Measurements from ENCODE around the gene MSH5. TPM values are rescaled to one million over a fixed set of nuclear protein-coding genes. Genes with fewer than 3 reads are reported as not detected.
"Not testable (repeated sequence)": the region's sequence is repeated elsewhere in the genome, so short reads cannot be mapped to it uniquely, and the experiment has no call there.

The MSH5 gene
- total RNA-seq, 1 experiment from 2014 or later, result 36.6 TPM

DNA sequence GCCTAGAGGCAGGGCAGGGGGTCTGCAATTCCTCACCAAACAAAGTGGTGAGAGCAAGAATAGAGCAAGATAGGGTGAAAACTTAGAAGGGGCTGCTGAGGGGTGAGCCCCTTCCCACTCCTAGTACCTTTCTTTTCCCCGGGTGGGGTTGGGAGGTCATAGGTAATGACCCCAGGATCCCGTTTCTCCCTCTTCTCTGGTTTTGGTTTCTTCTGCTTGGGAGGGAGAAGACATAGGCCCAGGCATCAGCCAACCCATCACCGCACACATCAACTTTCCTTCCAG is 52.2 kb downstream of the MSH5 start:
- peaks cover 67% of the 10 kb centered on the region for H3K36me3 Mint-ChIP-seq (ENCODE audit: insufficient read depth, unreplicated experiment)
- H3K27ac Mint-ChIP-seq (ENCODE audit: low read depth, unreplicated experiment), result no peak overlapping the region
- intact Hi-C loops (cut with micrococcal nuclease), result no loop called here
- ChIA-PET CTCF (interaction anchor here (0.5 to 2.0 kb wide), 10 partner anchors 9 to 60 kb away, joined by 3 to 9 read pairs (median 4); partner anchors contain the start of gene MSH5), POLR2A (interaction anchor here (1.1 to 2.0 kb wide), 6 partner anchors 14 to 52 kb away, joined by 3 to 14 read pairs (median 6); partner anchors contain the start of genes HSPA1A, HSPA1L, LSM2 and MSH5)
- no peak overlapping the region for H3K4me3 Mint-ChIP-seq (ENCODE audit: unreplicated experiment)
- TF ChIP-seq, protein P1, sequence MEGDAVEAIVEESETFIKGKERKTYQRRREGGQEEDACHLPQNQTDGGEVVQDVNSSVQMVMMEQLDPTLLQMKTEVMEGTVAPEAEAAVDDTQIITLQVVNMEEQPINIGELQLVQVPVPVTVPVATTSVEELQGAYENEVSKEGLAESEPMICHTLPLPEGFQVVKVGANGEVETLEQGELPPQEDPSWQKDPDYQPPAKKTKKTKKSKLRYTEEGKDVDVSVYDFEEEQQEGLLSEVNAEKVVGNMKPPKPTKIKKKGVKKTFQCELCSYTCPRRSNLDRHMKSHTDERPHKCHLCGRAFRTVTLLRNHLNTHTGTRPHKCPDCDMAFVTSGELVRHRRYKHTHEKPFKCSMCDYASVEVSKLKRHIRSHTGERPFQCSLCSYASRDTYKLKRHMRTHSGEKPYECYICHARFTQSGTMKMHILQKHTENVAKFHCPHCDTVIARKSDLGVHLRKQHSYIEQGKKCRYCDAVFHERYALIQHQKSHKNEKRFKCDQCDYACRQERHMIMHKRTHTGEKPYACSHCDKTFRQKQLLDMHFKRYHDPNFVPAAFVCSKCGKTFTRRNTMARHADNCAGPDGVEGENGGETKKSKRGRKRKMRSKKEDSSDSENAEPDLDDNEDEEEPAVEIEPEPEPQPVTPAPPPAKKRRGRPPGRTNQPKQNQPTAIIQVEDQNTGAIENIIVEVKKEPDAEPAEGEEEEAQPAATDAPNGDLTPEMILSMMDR (IDR thresholded peaks at IDR 0.05; ENCODE audit: unreplicated experiment), result no peak
- no peaks in the 10 kb centered on the region for H3K9me3 Mint-ChIP-seq (ENCODE audit: unreplicated experiment)
- no TSS peak for BruUV-seq (replicated peaks)
- H3K4me1 Mint-ChIP-seq (ENCODE audit: insufficient read depth, unreplicated experiment), result peaks cover 31% of the 10 kb centered on the region
- H3K27me3 Mint-ChIP-seq (ENCODE audit: insufficient read depth, unreplicated experiment), result no peaks in the 10 kb centered on the region
- no peak for DNase-seq (ENCODE audit: unreplicated experiment)

DNA sequence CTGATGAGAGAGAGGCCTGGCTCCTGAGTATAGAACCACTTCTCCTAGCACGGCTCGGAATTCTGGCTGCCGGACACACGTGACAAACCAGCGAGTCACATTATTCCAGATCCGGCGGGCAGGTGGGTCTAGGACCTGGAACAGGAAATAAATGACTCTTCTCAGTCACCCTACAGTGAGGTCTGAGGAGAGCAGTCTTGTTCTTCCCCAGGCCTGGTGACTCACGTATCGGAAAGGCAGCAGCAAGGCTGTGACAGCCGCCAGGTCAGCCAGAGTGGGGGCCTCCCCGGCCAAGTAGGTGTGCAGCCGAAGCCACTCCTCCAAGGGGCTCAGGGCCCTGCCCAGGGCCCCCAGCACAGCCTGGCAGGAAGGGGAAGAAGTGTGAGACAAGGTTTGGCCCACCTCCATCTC is 53.0 kb downstream of the MSH5 start:
- TF ChIP-seq, protein P1 (IDR thresholded peaks at IDR 0.05; ENCODE audit: unreplicated experiment), result no peak
- Mint-ChIP-seq H3K27ac (ENCODE audit: low read depth, unreplicated experiment) (peak overlapping the region; percentile 98), H3K36me3 (ENCODE audit: insufficient read depth, unreplicated experiment) (peaks cover 66% of the 10 kb centered on the region), H3K9me3 (ENCODE audit: unreplicated experiment) (no peaks in the 10 kb centered on the region), H3K27me3 (ENCODE audit: insufficient read depth, unreplicated experiment) (no peaks in the 10 kb centered on the region), H3K4me1 (ENCODE audit: insufficient read depth, unreplicated experiment) (peaks cover 31% of the 10 kb centered on the region), H3K4me3 (ENCODE audit: unreplicated experiment) (peak overlapping the region; percentile 99)
- peak; percentile 86 for DNase-seq (ENCODE audit: unreplicated experiment)
- CTCF ChIA-PET, result interaction anchor here (0.7 to 2.0 kb wide), 3 partner anchors 22 to 60 kb away, joined by 3 to 9 read pairs (median 3); no protein-coding TSS in a partner anchor
- POLR2A ChIA-PET, result interaction anchor here (1.7 to 2.0 kb wide), 2 partner anchors 14 to 53 kb away, joined by 7 to 8 read pairs; partner anchors contain the start of genes LSM2 and MSH5
- intact Hi-C loops (cut with micrococcal nuclease), result no loop called here
- BruUV-seq (replicated peaks), result no TSS peak

DNA sequence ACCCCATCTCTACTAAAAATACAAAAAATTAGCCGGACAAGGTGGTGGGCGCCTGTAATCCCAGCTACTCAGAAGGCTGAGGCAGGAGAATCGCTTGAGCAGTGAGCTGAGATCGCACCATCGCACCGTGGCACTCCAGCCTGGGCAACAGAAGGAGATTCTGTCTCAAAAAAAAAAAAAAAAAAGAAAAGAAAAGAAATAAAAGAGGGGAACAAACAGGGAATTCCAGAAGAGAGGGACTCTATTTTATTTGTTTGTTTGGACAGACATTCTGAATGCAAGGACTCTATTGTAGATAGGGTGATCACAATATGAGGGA is 54.1 kb downstream of the MSH5 start:
- H3K9me3 Mint-ChIP-seq (ENCODE audit: unreplicated experiment); DNase-seq (ENCODE audit: unreplicated experiment); BruUV-seq (replicated peaks); H3K27me3 Mint-ChIP-seq (ENCODE audit: insufficient read depth, unreplicated experiment); CTCF ChIA-PET: not testable (repeated sequence)
- Mint-ChIP-seq H3K4me3 (ENCODE audit: unreplicated experiment) (peak overlapping the region; percentile 99), H3K36me3 (ENCODE audit: insufficient read depth, unreplicated experiment) (peaks cover 63% of the 10 kb centered on the region), H3K27ac (ENCODE audit: low read depth, unreplicated experiment) (peak overlapping the region; percentile 98), H3K4me1 (ENCODE audit: insufficient read depth, unreplicated experiment) (peaks cover 31% of the 10 kb centered on the region)
- POLR2A ChIA-PET, result interaction anchor here (0.7 to 3.2 kb wide), 4 partner anchors 13 to 833 kb away, joined by 3 to 77 read pairs (median 26); partner anchors contain the start of genes HSPA1B and LSM2
- intact Hi-C loops (cut with micrococcal nuclease), result loop anchor here (2.0 kb wide), 2 partner anchors 37 to 65 kb away; partner anchors contain the start of gene DDAH2

DNA sequence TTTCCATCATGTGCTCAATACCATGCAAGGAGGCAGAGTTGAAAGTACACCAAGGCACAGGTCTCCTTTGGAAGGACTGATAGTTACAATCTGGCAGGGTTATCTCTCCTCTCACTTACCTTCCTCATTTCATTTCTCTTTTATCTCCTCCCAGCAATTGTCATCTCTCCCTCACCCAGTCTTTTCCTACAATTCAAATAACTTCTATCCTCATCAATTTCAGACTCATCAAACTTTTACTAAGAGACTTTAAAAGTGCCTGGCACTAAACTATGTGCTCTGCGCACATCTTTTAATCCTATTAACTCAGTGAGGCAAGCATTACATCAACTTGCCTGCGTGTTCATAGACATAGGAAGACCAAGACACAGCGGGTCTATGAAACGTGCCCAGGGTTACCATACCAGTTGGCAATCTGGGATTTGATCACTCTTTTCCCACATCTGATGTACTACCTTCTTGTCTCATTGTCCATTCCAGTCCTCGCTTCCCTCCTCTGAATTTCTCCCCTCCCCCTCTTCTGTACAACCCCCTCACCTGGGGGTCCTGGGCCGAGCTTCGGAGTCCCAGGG is 54.6 kb downstream of the MSH5 start:
- H3K4me1 Mint-ChIP-seq (ENCODE audit: insufficient read depth, unreplicated experiment), result peaks cover 31% of the 10 kb centered on the region
- TF ChIP-seq, protein P1 (IDR thresholded peaks at IDR 0.05; ENCODE audit: unreplicated experiment), result no peak
- peak overlapping the region; percentile 98 for H3K27ac Mint-ChIP-seq (ENCODE audit: low read depth, unreplicated experiment)
- H3K9me3 Mint-ChIP-seq (ENCODE audit: unreplicated experiment), result no peaks in the 10 kb centered on the region
- peak overlapping the region; percentile 99 for H3K4me3 Mint-ChIP-seq (ENCODE audit: unreplicated experiment)
- CTCF ChIA-PET, result interaction anchor here (0.6 to 0.9 kb wide), 5 partner anchors 9 to 355 kb away, joined by 4 to 5 read pairs (median 4); partner anchors contain the start of gene CLIC1
- H3K27me3 Mint-ChIP-seq (ENCODE audit: insufficient read depth, unreplicated experiment), result no peaks in the 10 kb centered on the region
- intact Hi-C loops (cut with micrococcal nuclease), result loop anchor here (2.0 kb wide), 2 partner anchors 36 to 66 kb away; partner anchors contain the start of gene DDAH2
- DNase-seq (ENCODE audit: unreplicated experiment), result no peak
- TSS peak; percentile 76 for BruUV-seq (replicated peaks)
- POLR2A ChIA-PET, result interaction anchor here (0.6 to 3.2 kb wide), 25 partner anchors 10 to 834 kb away, joined by 3 to 79 read pairs (median 6); partner anchors contain the start of genes ABHD16A, C6orf47, CLIC1 and DDAH2
- peaks cover 60% of the 10 kb centered on the region for H3K36me3 Mint-ChIP-seq (ENCODE audit: insufficient read depth, unreplicated experiment)

Measured in MCF 10A (cell line).